ENCODE measurements around the gene NRXN3. TPM values are rescaled to one million over a fixed set of nuclear protein-coding genes. Genes with fewer than 3 reads are reported as not detected.
A peak's percentile ranks its signal among the peaks of the same experiment; 100 is the strongest.

Gene NRXN3
- polyA plus RNA-seq, 1 of the 3 experiments (the other 2 are of a cell fraction) = 1.6 TPM

DNA sequence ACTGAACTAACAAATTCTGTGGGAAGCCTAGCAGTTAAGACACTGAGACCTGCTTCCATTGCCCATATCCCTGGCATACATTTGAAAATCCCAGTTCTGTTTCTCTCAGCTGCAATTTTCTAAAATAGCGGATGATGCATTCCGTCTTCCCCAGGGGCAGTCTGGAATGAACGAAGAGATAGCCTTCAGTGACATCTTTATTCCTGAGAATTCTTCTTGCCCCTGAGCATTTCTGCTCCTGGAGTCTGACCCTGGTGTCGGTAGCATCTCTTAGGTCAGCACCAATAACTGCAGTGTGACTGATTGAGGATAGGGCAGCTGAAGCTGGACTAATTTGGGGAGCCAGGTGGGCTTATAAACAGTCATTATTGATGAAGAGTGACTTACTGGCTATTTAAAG, 1488.6 kb downstream of the NRXN3 start:
- TF ChIP-seq RCOR1 (IDR thresholded peaks at IDR 0.05; ENCODE audit: low read length) = no peak
- TF ChIP-seq RFX5 (IDR thresholded peaks at IDR 0.05; ENCODE audit: low read length) = no peak
- no peak for TF ChIP-seq RXRA (IDR thresholded peaks at IDR 0.05; ENCODE audit: borderline replicate concordance, low read depth)
- TF ChIP-seq TEAD4 (IDR thresholded peaks at IDR 0.05; ENCODE audit: borderline replicate concordance, insufficient read depth) = no peak
- no peaks in the 10 kb centered on the region for H3K9me2 ChIP-seq
- no peak overlapping the region for H3K9ac ChIP-seq
- no peaks in the 10 kb centered on the region for H3K79me2 ChIP-seq (ENCODE audit: insufficient read depth)
- H3K4me1 ChIP-seq (ENCODE audit: control insufficient read depth in 1 of 2, insufficient read depth in 2 of 2, low read depth in 1 of 2, low read length in 1 of 2) = no peaks in the 10 kb centered on the region
- no peak for DNase-seq
- H3K36me3 ChIP-seq (replicated peaks in 1 of 2; ENCODE audit: control insufficient read depth in 1 of 2, insufficient read depth in 2 of 2, low read length in 1 of 2) = no peaks in the 10 kb centered on the region
- no peak overlapping the region for H2AFZ ChIP-seq (ENCODE audit: low read depth)
- no peak overlapping the region for H3K4me3 ChIP-seq (ENCODE audit: low read depth in 2 of 2, low read length in 1 of 2)
- no peaks in the 10 kb centered on the region for H3K9me3 ChIP-seq
- no peaks in the 10 kb centered on the region for H4K20me1 ChIP-seq (ENCODE audit: insufficient read depth)
- ChIA-PET POLR2A (no interaction called here), CTCF (interaction anchor here (1.3 kb wide), 1 partner anchor 21 kb away, joined by 4 read pairs; no protein-coding TSS in a partner anchor)
- H3K4me2 ChIP-seq = no peak overlapping the region
- 45% methylated on average over 4 of the region's 4 CpGs for WGBS (ENCODE audit: low lambda C conversion rate)
- H3K27me3 ChIP-seq (ENCODE audit: insufficient read depth) = no peaks in the 10 kb centered on the region
- H3F3A ChIP-seq (replicated peaks; ENCODE audit: insufficient read depth) = no peaks in the 10 kb centered on the region
- no peak overlapping the region for H3K27ac ChIP-seq (ENCODE audit: low read depth in 2 of 2, low read length in 1 of 2)

DNA sequence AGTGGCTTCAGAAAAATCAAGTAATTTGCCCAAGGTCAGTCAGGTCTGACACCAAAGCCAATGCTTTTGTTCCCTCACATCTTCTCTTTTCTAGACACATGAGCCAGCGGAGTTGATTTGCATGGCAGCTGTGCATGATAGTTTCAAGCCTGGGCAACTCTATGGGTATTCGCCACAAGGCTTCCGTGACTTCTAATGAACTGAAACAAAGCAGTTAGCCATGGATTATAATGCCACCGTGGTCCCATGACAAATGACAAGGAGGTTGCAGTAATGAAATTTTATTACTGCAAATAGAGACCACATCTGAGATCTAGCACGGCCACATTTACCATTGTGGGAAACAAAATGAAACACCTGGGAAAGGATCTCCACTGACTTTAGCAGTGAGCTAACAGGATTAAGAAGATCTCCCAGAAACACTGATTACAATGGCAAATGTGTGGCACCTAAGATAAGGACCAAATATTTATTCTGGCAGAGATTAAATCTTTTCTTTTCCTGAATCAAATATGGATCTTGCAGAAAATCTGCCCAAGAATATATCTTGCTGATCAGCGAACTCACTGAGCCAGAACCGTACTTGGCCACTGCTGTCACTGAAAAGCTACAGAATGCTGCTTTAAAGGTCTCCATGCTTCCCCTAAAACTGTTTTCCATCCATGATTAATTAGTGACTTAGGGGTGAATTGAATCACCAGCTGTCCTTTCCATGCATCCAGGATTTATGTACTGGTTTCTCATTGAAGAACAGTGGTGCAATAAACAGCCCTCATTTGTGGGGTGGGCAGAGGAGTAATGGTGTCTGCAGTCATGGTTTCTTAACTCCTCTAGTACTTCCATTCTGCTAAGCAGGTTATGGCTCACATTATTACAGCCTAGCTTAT, 1490.1 kb downstream of the NRXN3 start:
- peak overlapping the region; percentile 17; the same call in 1 of the 2 replicates for H2AFZ ChIP-seq (ENCODE audit: low read depth)
- H4K20me1 ChIP-seq (ENCODE audit: insufficient read depth) = no peaks in the 10 kb centered on the region
- H3K27ac ChIP-seq (ENCODE audit: low read depth in 2 of 2, low read length in 1 of 2) = no peak overlapping the region
- no peak overlapping the region for H3K9ac ChIP-seq
- H3K27me3 ChIP-seq (ENCODE audit: insufficient read depth) = no peaks in the 10 kb centered on the region
- H3K9me3 ChIP-seq = no peaks in the 10 kb centered on the region
- WGBS (ENCODE audit: low lambda C conversion rate) = 14% methylated on average over 7 of the region's 7 CpGs
- no peaks in the 10 kb centered on the region for H3F3A ChIP-seq (replicated peaks; ENCODE audit: insufficient read depth)
- H3K36me3 ChIP-seq (replicated peaks in 1 of 2; ENCODE audit: control insufficient read depth in 1 of 2, insufficient read depth in 2 of 2, low read length in 1 of 2) = no peaks in the 10 kb centered on the region
- POLR2A ChIA-PET = no interaction called here
- no peaks in the 10 kb centered on the region for H3K9me2 ChIP-seq
- CTCF ChIA-PET = no interaction called here
- peak overlapping the region; percentile 27; the same call in 1 of the 2 replicates for H3K4me2 ChIP-seq
- no peak for TF ChIP-seq ELF1 (IDR thresholded peaks at IDR 0.05)
- TF ChIP-seq GABPA (IDR thresholded peaks at IDR 0.05; ENCODE audit: low read depth) = no peak
- no peaks in the 10 kb centered on the region for H3K79me2 ChIP-seq (ENCODE audit: insufficient read depth)
- H3K4me3 ChIP-seq (ENCODE audit: low read depth in 2 of 2, low read length in 1 of 2) = no peak overlapping the region
- DNase-seq = no peak
- no peaks in the 10 kb centered on the region for H3K4me1 ChIP-seq (ENCODE audit: control insufficient read depth in 1 of 2, insufficient read depth in 2 of 2, low read depth in 1 of 2, low read length in 1 of 2)

DNA sequence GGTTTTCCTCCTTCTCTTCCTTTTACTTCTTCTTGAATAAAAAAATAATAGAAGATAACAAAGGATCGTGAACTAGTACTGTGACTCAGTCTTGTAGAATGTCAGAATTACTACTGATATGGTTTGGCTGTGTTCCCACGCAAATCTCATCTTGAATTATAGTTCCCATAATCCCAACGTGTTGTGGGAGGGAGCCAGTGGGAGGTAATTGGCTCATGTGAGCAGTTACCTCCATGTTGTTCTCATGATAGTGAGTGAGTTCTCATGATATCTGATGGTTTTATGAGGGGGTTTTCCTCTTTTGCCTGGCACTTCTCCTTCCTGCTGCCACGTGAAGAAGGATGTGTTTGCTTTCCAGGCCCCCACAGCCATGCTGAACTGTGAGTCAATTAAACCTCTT, 1491.6 kb downstream of the NRXN3 start:
- no peak overlapping the region for H3K27ac ChIP-seq (ENCODE audit: low read depth in 2 of 2, low read length in 1 of 2)
- POLR2A ChIA-PET = no interaction called here
- H3K4me1 ChIP-seq (ENCODE audit: control insufficient read depth in 1 of 2, insufficient read depth in 2 of 2, low read depth in 1 of 2, low read length in 1 of 2) = no peaks in the 10 kb centered on the region
- no peaks in the 10 kb centered on the region for H3K9me3 ChIP-seq
- no peak overlapping the region for H3K9ac ChIP-seq
- DNase-seq = no peak
- H4K20me1 ChIP-seq (ENCODE audit: insufficient read depth) = no peaks in the 10 kb centered on the region
- TF ChIP-seq JUND (IDR thresholded peaks at IDR 0.05) (0 out of 2 replicates have a peak, but pooled peaks have one; percentile 8), TAF1 (IDR thresholded peaks at IDR 0.05; ENCODE audit: borderline replicate concordance, low read depth, low read length) (no peak)
- no peak overlapping the region for H2AFZ ChIP-seq (ENCODE audit: low read depth)
- H3K9me2 ChIP-seq = no peaks in the 10 kb centered on the region
- H3K4me2 ChIP-seq = no peak overlapping the region
- no peaks in the 10 kb centered on the region for H3K27me3 ChIP-seq (ENCODE audit: insufficient read depth)
- no peak overlapping the region for H3K4me3 ChIP-seq (ENCODE audit: low read depth in 2 of 2, low read length in 1 of 2)
- no peaks in the 10 kb centered on the region for H3K79me2 ChIP-seq (ENCODE audit: insufficient read depth)
- no peaks in the 10 kb centered on the region for H3F3A ChIP-seq (replicated peaks; ENCODE audit: insufficient read depth)
- 11% methylated on average over 4 of the region's 4 CpGs for WGBS (ENCODE audit: low lambda C conversion rate)
- CTCF ChIA-PET = no interaction called here
- H3K36me3 ChIP-seq (replicated peaks in 1 of 2; ENCODE audit: control insufficient read depth in 1 of 2, insufficient read depth in 2 of 2, low read length in 1 of 2) = no peaks in the 10 kb centered on the region

Measured in SK-N-SH (cell line).